ENCODE measurements around the gene ZNF625.

ZNF625 gene

DNA sequence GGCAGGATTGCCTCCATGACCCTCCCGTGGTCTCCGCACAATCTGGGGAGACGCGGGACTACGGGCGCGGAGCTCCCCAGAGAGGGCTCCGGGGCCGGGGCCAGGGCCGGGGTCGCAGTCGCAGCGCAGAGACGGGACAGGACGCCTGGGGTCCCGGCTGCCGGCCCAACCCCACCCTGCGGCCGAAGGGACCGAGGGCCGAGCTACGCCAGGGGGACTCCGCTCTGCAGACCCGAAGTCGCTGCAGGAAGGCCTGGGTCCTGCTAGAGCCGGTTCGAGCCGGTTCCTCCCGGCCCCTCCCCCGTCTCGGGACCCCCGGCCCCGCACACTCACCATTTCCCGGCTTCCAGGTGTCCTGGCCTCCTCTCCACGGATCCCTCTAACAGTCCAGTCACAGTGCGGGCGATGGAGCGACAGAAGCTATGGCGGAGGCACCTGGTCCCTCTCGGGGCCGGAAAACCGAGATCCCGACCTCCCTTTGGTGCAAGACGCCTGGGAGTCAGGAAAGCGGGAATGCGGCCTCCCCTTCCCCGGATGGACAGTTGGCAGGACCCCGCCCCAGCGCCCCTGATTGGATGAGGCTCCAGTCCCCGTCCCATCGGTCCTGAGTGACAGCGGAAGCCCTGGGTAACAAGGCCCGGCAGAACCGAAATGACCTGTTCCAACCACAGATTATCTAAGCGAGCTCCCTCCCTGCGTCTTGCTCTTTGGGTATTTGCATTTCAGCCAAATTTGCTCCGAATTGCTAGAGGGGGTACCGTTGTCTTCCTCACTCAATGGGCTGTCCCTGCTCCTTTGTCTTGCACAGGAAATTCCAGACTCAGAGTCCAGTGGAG, at the start of gene ZNF625:
Gene ZNF625 (minus strand): TSS at position 512 of the 836 bp plus-strand sequence. CDS start 176 bp downstream, at position 336.
- H3K4me1 ChIP-seq = peaks cover 0 to 13% (median 5%) of the 10 kb centered on the region in 4 donors
- H3K4me3 ChIP-seq = peak within 1 kb of the TSS; percentile 85 to 87
- intact Hi-C loops (cut with DNase I; ENCODE audit: low total_unique reads) = no loop called here
- H3K36me3 ChIP-seq = peaks cover 0 to 1% (median 0%) of the 10 kb centered on the region in 3 donors
- TF ChIP-seq, protein P1, sequence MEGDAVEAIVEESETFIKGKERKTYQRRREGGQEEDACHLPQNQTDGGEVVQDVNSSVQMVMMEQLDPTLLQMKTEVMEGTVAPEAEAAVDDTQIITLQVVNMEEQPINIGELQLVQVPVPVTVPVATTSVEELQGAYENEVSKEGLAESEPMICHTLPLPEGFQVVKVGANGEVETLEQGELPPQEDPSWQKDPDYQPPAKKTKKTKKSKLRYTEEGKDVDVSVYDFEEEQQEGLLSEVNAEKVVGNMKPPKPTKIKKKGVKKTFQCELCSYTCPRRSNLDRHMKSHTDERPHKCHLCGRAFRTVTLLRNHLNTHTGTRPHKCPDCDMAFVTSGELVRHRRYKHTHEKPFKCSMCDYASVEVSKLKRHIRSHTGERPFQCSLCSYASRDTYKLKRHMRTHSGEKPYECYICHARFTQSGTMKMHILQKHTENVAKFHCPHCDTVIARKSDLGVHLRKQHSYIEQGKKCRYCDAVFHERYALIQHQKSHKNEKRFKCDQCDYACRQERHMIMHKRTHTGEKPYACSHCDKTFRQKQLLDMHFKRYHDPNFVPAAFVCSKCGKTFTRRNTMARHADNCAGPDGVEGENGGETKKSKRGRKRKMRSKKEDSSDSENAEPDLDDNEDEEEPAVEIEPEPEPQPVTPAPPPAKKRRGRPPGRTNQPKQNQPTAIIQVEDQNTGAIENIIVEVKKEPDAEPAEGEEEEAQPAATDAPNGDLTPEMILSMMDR (IDR thresholded peaks at IDR 0.05) = no peak
- no peaks in the 10 kb centered on the region for H3K9me3 ChIP-seq
- H3K27me3 ChIP-seq = no peaks in the 10 kb centered on the region
- H3K27ac ChIP-seq = peak within 1 kb of the TSS; percentile 86 to 91
- DNase-seq = peak; percentile 88 to 94

DNA sequence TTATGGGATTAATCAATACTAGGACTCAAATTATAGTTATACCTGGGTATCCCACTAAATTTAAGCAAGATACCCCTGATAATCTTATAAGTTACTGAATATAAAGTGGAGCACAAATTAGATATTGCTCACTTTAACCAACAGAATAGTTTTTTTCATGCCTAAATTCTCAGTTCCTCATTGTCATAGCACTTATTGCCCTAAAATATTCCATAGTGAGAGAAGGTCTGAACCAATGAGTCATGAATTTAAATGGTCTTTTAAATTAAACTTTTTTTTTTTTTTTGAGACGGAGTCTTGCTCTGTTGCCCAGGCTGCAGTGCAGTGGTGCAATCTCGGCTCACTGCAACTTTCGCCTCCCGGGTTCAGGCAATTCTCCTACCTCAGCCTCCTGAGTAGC, 48.8 kb upstream of the ZNF625 start:
- Histone ChIP-seq H3K27me3 (no peaks in the 10 kb centered on the region), H3K27ac (no peak overlapping the region), H3K9me3 (peaks cover 16 to 81% (median 26%) of the 10 kb centered on the region in 3 donors), H3K4me3 (no peak overlapping the region), H3K4me1 (no peaks in the 10 kb centered on the region), H3K36me3 (peaks cover 12 to 44% (median 43%) of the 10 kb centered on the region in 3 donors)
- no peak for DNase-seq
- TF ChIP-seq, protein P1 (IDR thresholded peaks at IDR 0.05) = no peak
- intact Hi-C loops (cut with DNase I; ENCODE audit: low total_unique reads) = no loop called here

DNA sequence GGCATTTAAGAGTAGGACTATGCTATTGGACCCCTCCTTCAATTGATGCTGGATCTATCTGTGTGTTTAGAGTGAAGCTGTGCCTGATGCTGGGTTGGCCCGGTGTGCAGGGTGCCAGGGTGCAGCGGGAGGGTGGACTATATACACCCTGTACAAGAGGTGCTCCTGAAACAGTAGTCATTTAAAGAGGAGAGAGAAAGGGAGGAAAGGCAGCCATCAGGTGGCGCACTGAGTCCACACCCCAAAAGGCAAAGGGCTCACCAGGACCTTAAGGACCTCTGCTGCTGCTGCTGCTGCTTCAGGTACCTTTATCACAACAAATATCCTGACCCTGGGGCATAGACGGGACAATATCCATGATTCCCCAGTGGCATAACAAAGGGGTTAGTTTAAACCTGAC, 45.7 kb upstream of the ZNF625 start:
- intact Hi-C loops (cut with DNase I; ENCODE audit: low total_unique reads) = no loop called here
- Histone ChIP-seq H3K9me3 (peaks cover 3 to 76% (median 8%) of the 10 kb centered on the region in 3 donors), H3K4me3 (no peak overlapping the region), H3K27me3 (no peaks in the 10 kb centered on the region), H3K4me1 (no peaks in the 10 kb centered on the region), H3K27ac (no peak overlapping the region), H3K36me3 (peaks cover 0 to 32% (median 18%) of the 10 kb centered on the region in 3 donors)
- DNase-seq = no peak
- TF ChIP-seq, protein P1 (IDR thresholded peaks at IDR 0.05) = no peak

DNA sequence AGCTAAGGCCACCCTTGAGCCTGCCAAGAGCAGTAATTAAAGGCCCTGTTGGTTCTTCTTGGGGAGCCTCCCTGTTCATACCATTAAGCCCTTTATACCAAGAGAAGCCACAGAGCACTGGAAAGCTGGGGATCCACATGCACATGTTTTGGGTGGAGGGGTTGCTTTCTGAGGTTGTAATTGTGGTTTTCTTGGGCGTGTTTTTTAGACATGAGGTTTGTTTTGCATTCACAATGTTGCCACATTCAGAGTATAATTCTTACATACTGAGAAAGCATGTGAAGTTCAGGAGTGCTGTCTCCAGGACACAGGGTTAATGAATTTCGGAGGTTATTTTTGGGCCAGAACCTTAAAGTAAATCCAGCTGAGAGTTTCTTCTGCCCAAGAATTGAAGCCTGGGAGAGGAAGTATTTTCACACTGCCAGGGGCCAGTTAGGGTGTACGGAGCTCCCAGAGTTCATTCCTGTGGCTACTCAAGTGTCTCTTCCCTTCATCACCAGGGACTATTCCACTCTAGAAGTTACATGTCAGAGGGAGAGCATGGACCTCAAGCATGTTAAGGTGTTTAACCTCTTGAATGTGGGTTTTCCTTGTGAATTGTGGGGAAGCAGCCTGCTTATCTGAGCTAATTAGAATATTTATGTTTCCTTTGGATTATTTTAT, 43.4 kb upstream of the ZNF625 start:
- no peaks in the 10 kb centered on the region for H3K27me3 ChIP-seq
- intact Hi-C loops (cut with DNase I; ENCODE audit: low total_unique reads) = no loop called here
- H3K4me1 ChIP-seq = peaks cover 0 to 5% (median 2%) of the 10 kb centered on the region in 4 donors
- H3K36me3 ChIP-seq = peaks cover 0 to 23% (median 7%) of the 10 kb centered on the region in 3 donors
- H3K4me3 ChIP-seq = no peak overlapping the region
- peaks cover 0 to 77% (median 8%) of the 10 kb centered on the region in 3 donors for H3K9me3 ChIP-seq
- DNase-seq = no peak
- TF ChIP-seq, protein P1 (IDR thresholded peaks at IDR 0.05) = no peak
- no peak overlapping the region for H3K27ac ChIP-seq

DNA sequence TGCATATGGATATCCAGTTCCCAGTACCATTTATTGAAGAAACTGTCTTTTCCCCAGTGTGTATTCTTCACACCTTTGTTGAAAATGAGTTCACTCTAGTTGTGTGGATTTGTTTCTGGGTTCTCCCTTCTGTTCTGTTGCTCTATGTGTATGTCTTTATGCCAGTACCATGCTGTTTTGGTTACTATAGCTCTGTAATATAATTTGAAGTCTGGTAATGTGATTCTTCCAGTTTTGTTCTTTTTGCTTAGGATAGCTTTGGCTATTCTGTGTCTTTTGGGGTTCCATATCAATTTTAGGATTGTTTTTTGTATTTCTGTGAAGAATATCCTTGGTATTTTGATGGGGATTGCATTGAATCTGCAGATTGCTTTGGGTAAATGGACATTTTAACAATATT, 41.6 kb upstream of the ZNF625 start:
- TF ChIP-seq, protein P1 (IDR thresholded peaks at IDR 0.05) = no peak
- intact Hi-C loops (cut with DNase I; ENCODE audit: low total_unique reads) = no loop called here
- DNase-seq = no peak
- Histone ChIP-seq H3K36me3 (peaks cover 0 to 23% (median 7%) of the 10 kb centered on the region in 3 donors), H3K4me1 (peaks cover 0 to 8% (median 2%) of the 10 kb centered on the region in 4 donors), H3K27me3 (no peaks in the 10 kb centered on the region), H3K4me3 (no peak overlapping the region), H3K27ac (no peak overlapping the region), H3K9me3 (peaks cover 2 to 76% (median 8%) of the 10 kb centered on the region in 3 donors)

Measured in tibial artery (tissue), 4 donors.